HUDEP-2 (cell line): ENCODE measurements around the gene CFAP157.

Experiments
- DNase-seq, 76 experiments: peaks; one replicate each; lab custom pipeline; 2025; ENCODE audit not compliant: unreplicated experiment in 76 of 76; lab: John Stamatoyannopoulos, UW

Gene CFAP157

GRCh38 chr9:127714951-127715469 lies 8.2 kb downstream of the CFAP157 start:
- DNase-seq: peak in 9 of 76 experiments; percentile 3 to 37 (median 12)

DNA sequence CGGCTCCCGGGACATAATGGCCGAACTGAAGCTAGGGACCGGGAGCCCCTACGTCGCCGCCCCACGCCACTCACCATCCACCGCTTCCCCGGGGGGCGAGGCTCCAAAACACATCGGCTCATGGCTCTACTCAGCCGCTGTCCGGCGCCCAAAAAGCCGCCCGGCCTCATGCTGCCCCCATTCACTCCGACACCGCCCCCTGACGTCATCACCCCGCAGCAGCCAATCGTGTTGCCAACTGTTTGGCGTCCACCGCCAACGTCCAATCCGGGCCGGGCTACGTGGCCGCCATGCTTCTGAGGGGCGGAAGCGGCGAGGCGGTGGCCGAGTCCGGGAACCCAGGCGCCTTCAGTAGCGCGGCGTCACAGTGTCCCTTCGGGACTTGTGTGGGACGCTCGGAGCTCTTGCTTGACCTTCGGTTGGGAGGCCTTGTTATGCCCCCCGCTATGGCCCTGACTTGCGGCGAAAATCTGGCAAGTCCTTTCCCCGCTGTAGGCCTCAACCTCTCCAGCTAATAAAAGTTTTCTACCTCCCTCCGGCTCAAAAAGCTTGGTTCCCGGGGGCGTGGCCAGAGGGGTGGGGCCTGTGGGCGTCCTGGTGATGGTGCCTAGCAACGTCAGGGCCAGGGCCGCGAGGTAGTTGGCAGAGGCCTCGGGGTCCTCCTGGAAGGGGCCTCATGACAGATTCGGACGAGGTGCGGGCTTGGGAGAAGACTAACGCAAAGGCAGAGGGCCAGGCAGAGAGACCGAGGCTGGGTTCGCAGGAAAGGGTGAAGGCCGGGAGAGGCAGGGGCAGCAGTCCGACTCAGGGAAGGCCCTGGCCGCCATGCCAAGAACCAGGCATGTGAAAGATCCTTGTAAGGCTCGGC lies 8.9 kb downstream of the CFAP157 start, which contains the start of the genes PTRH1 and TTC16:
PTRH1 (minus strand) TSS at position 194 of the 868 bp plus-strand sequence; CDS start at position 170, 24 bp downstream.
TTC16 (plus strand) TSS at position 610 of the 868 bp plus-strand sequence; CDS start at position 677, 67 bp downstream.
- DNase-seq: peak in 75 of 76 experiments; percentile 26 to 96 (median 91)

- no peak for DNase-seq
Measured at GRCh38 chr9:127716412-127716811, 9.6 kb downstream of the CFAP157 start.

- peak in 2 of 76 experiments; percentile 9 to 24 for DNase-seq
Measured at GRCh38 chr9:127717766-127718165, 11.0 kb downstream of the CFAP157 start.

- DNase-seq: no peak
Measured at GRCh38 chr9:127720031-127720864, 13.5 kb downstream of the CFAP157 start.

DNA sequence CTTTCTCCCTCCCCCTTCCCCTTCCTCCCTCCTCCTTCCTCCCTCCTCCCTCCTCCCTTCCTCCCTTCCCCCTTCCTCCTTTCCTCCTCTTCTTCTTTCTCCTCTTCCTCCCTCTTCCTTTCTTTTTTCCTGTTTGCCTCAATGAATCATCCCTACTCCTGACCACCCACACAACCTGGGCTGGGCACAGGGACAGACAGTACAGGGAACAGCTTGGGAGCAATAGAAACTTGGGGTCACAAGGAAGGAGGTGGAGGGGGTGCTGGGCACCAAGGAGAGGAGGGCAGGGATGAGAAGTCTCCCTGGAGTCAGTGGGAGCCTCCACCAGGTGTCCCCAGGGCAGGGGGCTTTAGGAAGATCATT lies 14.1 kb downstream of the CFAP157 start:
- DNase-seq: no peak

DNA sequence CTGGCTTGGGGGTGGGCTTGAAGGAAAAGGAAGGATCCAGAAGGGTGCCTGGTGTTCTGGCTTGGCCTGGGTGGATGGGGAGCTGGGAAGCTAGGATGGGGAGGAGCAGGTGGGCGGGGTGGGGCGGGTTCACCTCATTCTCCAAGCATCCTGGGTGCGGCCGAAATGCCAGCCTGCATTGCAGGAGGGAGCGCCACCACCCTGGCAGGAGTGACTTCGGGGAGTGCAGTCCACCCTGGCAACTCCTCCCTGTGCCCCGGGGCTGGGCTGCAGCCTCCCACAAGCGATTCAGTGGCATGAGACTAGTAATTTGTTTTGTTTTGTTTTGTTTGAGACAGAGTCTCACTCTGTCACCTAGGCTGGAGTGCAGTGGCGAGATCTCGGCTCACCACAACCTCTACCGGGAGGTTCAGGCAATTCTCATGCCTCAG lies 14.6 kb downstream of the CFAP157 start:
- DNase-seq: no peak

DNA sequence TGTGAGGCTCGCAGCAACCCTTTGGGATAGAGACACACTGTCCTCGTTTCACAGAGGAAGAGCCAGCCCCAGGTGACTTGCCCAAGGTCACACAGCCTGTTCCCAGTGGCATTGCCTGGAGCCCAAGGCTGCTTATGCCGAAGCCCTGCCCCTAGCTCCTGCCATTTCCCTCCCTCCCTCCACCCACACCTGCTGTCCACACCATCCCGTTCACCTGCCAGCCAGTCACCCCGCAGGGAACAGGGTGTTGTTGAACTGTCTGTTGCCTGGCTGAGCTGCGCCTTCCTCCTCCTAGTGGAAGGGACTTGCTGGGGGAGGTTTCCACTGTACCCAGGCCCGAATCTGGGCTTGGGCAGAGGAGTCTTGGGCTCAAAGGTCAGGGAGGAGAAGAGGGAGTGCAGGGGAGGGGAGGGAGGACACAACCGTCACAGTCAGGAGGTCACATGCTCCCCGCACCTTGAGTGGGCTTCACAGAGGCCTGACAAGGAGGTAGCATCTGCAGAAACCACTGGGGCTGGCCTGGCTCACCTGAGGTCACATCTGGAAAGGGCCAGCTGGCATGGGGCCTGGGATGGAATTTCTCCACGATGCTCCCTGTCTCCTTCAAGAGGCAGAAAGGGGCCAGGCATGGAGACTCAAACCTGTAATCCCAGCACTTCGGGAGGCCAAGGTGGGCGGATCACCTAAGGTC lies 15.4 kb downstream of the CFAP157 start:
- DNase-seq: no peak

- no peak for DNase-seq
Measured at GRCh38 chr9:127723013-127723412, 16.2 kb downstream of the CFAP157 start.

GRCh38 chr9:127723444-127723843 lies 16.7 kb downstream of the CFAP157 start:
- DNase-seq: no peak

- DNase-seq: no peak
Measured at GRCh38 chr9:127724012-127724411, 17.2 kb downstream of the CFAP157 start.

DNA sequence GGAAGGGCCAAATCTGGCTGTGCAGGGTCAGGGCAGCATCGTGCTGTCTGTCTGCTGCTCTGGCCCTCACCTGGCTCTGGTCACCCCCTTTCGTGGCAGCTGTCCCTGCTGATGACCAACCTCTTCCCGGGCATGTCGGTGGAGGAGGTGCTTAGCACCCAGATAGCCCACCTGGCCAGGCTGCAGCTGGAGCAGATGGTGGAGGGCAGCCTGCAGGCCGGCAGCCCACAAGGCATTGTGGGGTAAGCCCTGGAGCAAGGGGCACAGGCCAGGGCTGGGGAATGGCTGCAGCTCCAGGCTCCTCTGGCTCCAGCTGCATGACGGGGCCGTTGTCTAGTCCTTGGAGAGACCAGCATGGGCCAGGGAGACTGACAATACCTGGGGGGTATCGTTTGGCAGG lies 20.1 kb downstream of the CFAP157 start:
- no peak for DNase-seq

DNA sequence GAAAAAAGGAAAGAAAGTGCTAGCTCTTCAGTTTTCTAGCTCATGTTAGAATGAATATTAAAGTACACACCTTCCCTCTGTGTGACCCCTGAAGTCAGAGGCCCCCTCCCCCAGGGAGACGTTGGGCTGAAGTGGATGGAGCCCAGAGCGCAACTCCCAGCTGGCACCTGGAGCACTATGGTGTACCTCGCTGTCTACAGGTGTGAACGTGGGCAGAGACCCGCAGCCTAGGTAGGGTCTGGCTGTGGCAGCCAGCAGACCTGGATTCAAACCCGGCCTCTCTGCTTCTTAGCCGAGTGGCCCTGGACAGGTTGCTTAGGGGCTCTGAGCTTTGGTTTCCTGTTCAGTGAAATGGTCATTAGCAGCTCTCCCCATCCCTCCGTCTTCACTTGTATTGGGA lies 22.0 kb downstream of the CFAP157 start:
- no peak for DNase-seq

DNA sequence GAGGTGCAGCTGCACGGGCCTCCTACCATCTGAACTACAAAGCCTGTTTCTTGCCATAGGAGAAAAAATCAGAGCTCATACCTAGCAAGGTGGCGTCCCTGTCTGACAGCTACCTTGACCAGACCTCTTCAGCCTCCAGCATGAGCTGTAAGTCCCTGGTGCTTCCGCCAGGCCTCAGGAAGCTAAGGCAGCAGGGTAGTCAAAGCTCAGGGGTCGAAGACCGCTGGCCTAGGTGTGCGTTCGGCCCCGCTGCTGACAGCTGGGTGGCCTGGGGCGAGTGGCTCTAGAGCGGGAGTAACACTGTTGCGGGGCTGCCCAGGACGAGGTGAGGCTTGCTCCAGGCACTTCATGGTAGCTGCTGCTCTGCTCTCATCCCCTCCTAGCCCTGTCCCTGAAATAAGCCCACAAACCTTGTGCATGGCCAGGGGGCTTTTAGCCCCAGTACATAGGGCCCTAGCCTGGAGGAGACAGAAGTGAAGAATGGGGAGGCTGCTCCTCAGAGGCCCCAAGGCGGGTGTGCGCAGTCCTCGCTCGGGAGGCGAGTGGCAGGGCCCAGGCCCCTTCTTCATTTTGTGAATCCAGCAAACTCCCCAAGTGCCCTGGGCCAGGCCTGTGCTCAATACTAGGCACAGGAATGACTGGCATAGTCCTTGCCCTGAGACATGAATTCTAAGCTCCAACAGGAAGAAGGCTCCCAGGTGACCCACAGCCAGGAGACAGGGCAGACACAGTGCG lies 22.9 kb downstream of the CFAP157 start:
- DNase-seq: no peak

DNA sequence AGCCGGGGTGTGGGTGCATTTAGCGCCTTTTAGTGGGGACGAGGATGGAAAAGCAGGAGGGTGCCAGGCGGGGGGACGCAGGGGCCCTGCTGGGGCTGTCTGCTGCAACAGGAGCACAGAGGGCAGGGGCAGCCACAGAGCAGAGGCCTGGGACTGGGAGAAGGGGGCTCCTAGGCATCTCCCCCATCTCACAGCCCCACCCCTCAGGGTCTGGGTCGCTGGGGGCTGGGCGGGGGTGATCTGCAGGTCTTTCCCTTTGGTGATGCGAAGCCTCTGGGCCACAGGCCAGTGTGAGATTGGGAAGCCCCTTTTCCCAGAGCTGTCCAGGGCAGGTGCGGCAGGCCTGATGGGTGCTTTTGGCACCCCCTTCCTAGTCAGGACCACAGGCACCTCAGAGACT lies 23.5 kb downstream of the CFAP157 start:
- DNase-seq: no peak

GRCh38 chr9:127730799-127731410 lies 24.1 kb downstream of the CFAP157 start:
- DNase-seq: no peak

DNA sequence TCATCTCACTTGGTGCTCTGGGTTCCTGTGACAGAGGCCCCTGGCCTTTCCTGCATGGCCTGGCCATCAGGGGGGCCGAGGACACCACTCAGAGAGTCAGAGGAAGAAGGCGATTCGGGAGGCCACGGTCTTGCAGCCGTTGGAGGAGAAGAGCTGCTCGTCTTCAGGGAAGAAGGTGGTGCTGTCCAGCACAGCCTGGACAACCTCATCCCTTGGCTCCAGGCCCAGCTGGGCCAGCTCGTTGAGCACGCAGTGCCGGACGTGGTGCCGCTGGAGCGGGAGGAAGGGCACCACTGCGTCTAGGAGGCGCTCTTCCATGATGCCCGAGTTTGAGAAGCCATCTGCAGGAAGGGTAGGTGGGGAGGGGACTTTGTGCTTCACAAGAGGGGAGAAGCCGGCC lies 25.1 kb downstream of the CFAP157 start:
- no peak for DNase-seq

GRCh38 chr9:127732444-127732843 lies 25.7 kb downstream of the CFAP157 start:
- DNase-seq: no peak

- DNase-seq: no peak
Measured at GRCh38 chr9:127733614-127734013, 26.8 kb downstream of the CFAP157 start.
